H1 (cell line): ENCODE data around the gene C15orf62. TPM values are rescaled to one million over a fixed set of nuclear protein-coding genes. Genes with fewer than 3 reads are reported as not detected.

Experiments
- CTCF ChIA-PET: fragments of 300-600 bp; sonication (Branson Sonifier 250); formaldehyde crosslinking; loops from one replicate; lab custom pipeline; 2021; ENCODE audit not compliant: partially characterized antibody; lab: Charles Lee
- POLR2A ChIA-PET: fragments of 300-600 bp; sonication (Branson Sonifier 250); formaldehyde crosslinking; loops from one replicate; lab custom pipeline; 2021; ENCODE audit warnings: inconsistent platforms; ENCODE audit not compliant: partially characterized antibody; lab: Charles Lee
- DNase-seq, 2 experiments: peaks; one replicate each; pipeline versions ENCODE4 v3.0.0 to v3.0.0-alpha.2; 2010 to 2022; ENCODE audit warnings: low spot score in 2 of 2, low read depth in 1 of 2, mixed read lengths in 1 of 2
- FAIRE-seq: peaks from 2 replicates; lab custom pipeline; 2011; peaks lifted over from hg19 to GRCh38; lab: Jason Lieb, UNC
- H2AFZ ChIP-seq: 2 replicates; pipeline ENCODE4 v1.8.1; 2012; ENCODE audit warnings: low read length, inconsistent platforms
- H2AK5ac ChIP-seq: 2 replicates; pipeline ENCODE4 v1.6.1; 2013; ENCODE audit warnings: low read depth, low read length
- H2BK120ac ChIP-seq: replicated peaks from 2 replicates; pipeline ENCODE3; 2013; ENCODE audit warnings: low read depth, low read length, inconsistent platforms
- H2BK12ac ChIP-seq: 2 replicates; pipeline ENCODE4 v1.6.1; 2013; ENCODE audit warnings: low read depth, low read length
- H2BK15ac ChIP-seq: 2 replicates; pipeline ENCODE4 v1.6.1; 2013; ENCODE audit warnings: low read length
- H2BK20ac ChIP-seq: 2 replicates; pipeline ENCODE4 v1.6.1; 2013; ENCODE audit warnings: low read length
- H2BK5ac ChIP-seq: 2 replicates; pipeline ENCODE4 v1.6.1; 2013; ENCODE audit warnings: low read depth, low read length
- H3K14ac ChIP-seq: 2 replicates; pipeline ENCODE4 v1.6.1; 2013; ENCODE audit warnings: inconsistent platforms; ENCODE audit not compliant: insufficient read length
- H3K18ac ChIP-seq: 2 replicates; pipeline ENCODE4 v1.6.1; 2013; ENCODE audit warnings: low read length; ENCODE audit errors: extremely low read depth
- H3K23ac ChIP-seq: 2 replicates; pipeline ENCODE4 v1.6.1; 2013; ENCODE audit warnings: inconsistent platforms; ENCODE audit not compliant: insufficient read length
- H3K23me2 ChIP-seq: 2 replicates; pipeline ENCODE4 v1.6.1; 2013; ENCODE audit warnings: low read depth, low read length
- H3K27ac ChIP-seq: 2 replicates; pipeline ENCODE4 v1.6.1; 2011; ENCODE audit warnings: low read depth, low read length, inconsistent platforms
- H3K27me3 ChIP-seq, 4 experiments: replicated peaks in 1 of 4; 1 replicate in 1 of 4; 2 replicates in 3 of 4; pipeline versions ENCODE4 v1.6.1 to v1.8.1; 2011 to 2013; ENCODE audit warnings: low read length in 3 of 4, mild to moderate bottlenecking in 3 of 4, inconsistent platforms in 2 of 4, mixed read lengths in 2 of 4, moderate library complexity in 1 of 4; ENCODE audit not compliant: control insufficient read depth in 3 of 4, insufficient read depth in 3 of 4; ENCODE audit errors: extremely low read depth in 1 of 4
- H3K36me3 ChIP-seq, 4 experiments: 2 replicates each; pipeline versions ENCODE4 v1.6.1 to v1.8.1; 2011 to 2013; ENCODE audit warnings: mild to moderate bottlenecking in 4 of 4, low read length in 3 of 4, moderate library complexity in 2 of 4, control low read depth in 1 of 4, inconsistent platforms in 1 of 4; ENCODE audit not compliant: insufficient read depth in 4 of 4, control insufficient read depth in 2 of 4
- H3K4ac ChIP-seq: replicated peaks from 2 replicates; pipeline ENCODE3; 2013; ENCODE audit warnings: low read length, low read depth, mixed read lengths, inconsistent platforms; ENCODE audit not compliant: insufficient read length
- H3K4me1 ChIP-seq, 4 experiments: replicated peaks in 1 of 4; 1 replicate in 1 of 4; 2 replicates in 3 of 4; pipeline versions ENCODE4 v1.6.1 to v1.8.1; 2011 to 2013; ENCODE audit warnings: low read length in 3 of 4, inconsistent platforms in 2 of 4, mixed read lengths in 1 of 4; ENCODE audit not compliant: insufficient read depth in 4 of 4, control insufficient read depth in 3 of 4
- H3K4me2 ChIP-seq, 2 experiments: 2 replicates each; pipeline versions ENCODE4 v1.6.1 to v1.8.1; 2011 to 2013; ENCODE audit warnings: low read depth in 2 of 2, low read length in 2 of 2, control low read depth in 1 of 2, inconsistent platforms in 1 of 2, mild to moderate bottlenecking in 1 of 2; ENCODE audit not compliant: insufficient read depth in 1 of 2
- H3K4me3 ChIP-seq, 4 experiments: fragments of 200-600, 300-600 bp in 1 of 4; sonication (generic), shearing (Covaris generic), sonication (Bioruptor Twin) in 1 of 4; 2 replicates each; pipeline versions ENCODE4 v1.5.1 to v1.8.1; 2011 to 2016; ENCODE audit warnings: low read length in 4 of 4, low read depth in 3 of 4, control low read depth in 2 of 4, inconsistent platforms in 2 of 4, mild to moderate bottlenecking in 2 of 4, mixed read lengths in 1 of 4, moderate library complexity in 1 of 4; ENCODE audit not compliant: insufficient read depth in 2 of 4; ENCODE audit errors: extremely low read depth in 1 of 4
- H3K56ac ChIP-seq: replicated peaks from 2 replicates; pipeline ENCODE3; 2013; ENCODE audit warnings: low read depth, mild to moderate bottlenecking, mixed read lengths, low read length, inconsistent platforms; ENCODE audit not compliant: insufficient read length
- H3K79me1 ChIP-seq: 2 replicates; pipeline ENCODE4 v1.6.1; 2013; ENCODE audit warnings: low read depth, low read length, control low read depth
- H3K79me2 ChIP-seq, 2 experiments: 2 replicates each; pipeline versions ENCODE4 v1.6.1 to v1.8.1; 2012 to 2013; ENCODE audit warnings: low read length in 2 of 2, mild to moderate bottlenecking in 2 of 2, inconsistent platforms in 1 of 2; ENCODE audit not compliant: insufficient read depth in 2 of 2, control insufficient read depth in 1 of 2
- H3K9ac ChIP-seq, 4 experiments: replicated peaks in 1 of 4; 1 replicate in 1 of 4; 2 replicates in 3 of 4; pipeline versions ENCODE4 v1.6.1 to v1.8.1; 2011 to 2013; ENCODE audit warnings: low read depth in 3 of 4, low read length in 3 of 4, control low read depth in 2 of 4, mild to moderate bottlenecking in 2 of 4, moderate library complexity in 2 of 4, inconsistent platforms in 1 of 4; ENCODE audit errors: extremely low read depth in 1 of 4
- H3K9me3 ChIP-seq, 2 experiments: 2 replicates each; pipeline versions ENCODE4 v1.6.1 to v1.8.1; 2012 to 2013; ENCODE audit warnings: mild to moderate bottlenecking in 2 of 2, moderate library complexity in 2 of 2, control low read depth in 1 of 2, inconsistent platforms in 1 of 2, low read depth in 1 of 2, low read length in 1 of 2, mixed read lengths in 1 of 2; ENCODE audit not compliant: insufficient read depth in 2 of 2
- H4K20me1 ChIP-seq, 2 experiments: replicated peaks in 1 of 2; 2 replicates each; pipeline versions ENCODE3 to v1.8.1; 2011 to 2013; ENCODE audit warnings: inconsistent platforms in 2 of 2, low read length in 2 of 2, mild to moderate bottlenecking in 1 of 2; ENCODE audit not compliant: insufficient read depth in 2 of 2, control insufficient read depth in 1 of 2
- H4K5ac ChIP-seq: 2 replicates; pipeline ENCODE4 v1.6.1; 2013; ENCODE audit warnings: low read length, low read depth, mixed read lengths, inconsistent platforms; ENCODE audit not compliant: insufficient read length
- H4K8ac ChIP-seq: 2 replicates; pipeline ENCODE4 v1.8.0; 2013; ENCODE audit warnings: mild to moderate bottlenecking, moderate library complexity, low read length, inconsistent platforms; ENCODE audit not compliant: insufficient read depth; ENCODE audit errors: extremely low read depth
- H4K91ac ChIP-seq: replicated peaks from 2 replicates; pipeline ENCODE3; 2013; ENCODE audit warnings: low read length, mixed read lengths, inconsistent platforms; ENCODE audit not compliant: insufficient read length
- ASH2L ChIP-seq: fragments of 200-600, 300-600 bp; sonication (generic); IDR thresholded peaks from one replicate; pipeline ENCODE4 v1.7.1; 2017; ENCODE audit warnings: low read length
- BACH1 ChIP-seq: IDR thresholded peaks from 2 replicates; pipeline ENCODE4 v1.6.1; 2012; ENCODE audit warnings: low read length, improper control_type of control experiment
- BCL11A ChIP-seq, 2 experiments: IDR thresholded peaks; one replicate each; pipeline ENCODE4 v1.6.1; 2011; ENCODE audit warnings: low read depth in 2 of 2, low read length in 2 of 2, mild to moderate bottlenecking in 2 of 2
- GTF2F1 ChIP-seq: IDR thresholded peaks from 2 replicates; pipeline ENCODE4 v1.6.1; 2012; ENCODE audit warnings: low read depth, low read length, improper control_type of control experiment, borderline replicate concordance
- HDAC2 ChIP-seq, 2 experiments: fragments of 300-600 bp in 1 of 2; sonication (generic) in 1 of 2; IDR thresholded peaks; 2 replicates each; pipeline ENCODE4 v1.6.1; 2011 to 2012; ENCODE audit warnings: low read depth in 2 of 2, low read length in 2 of 2, mild to moderate bottlenecking in 2 of 2, moderate library complexity in 2 of 2, borderline replicate concordance in 1 of 2, inconsistent platforms in 1 of 2
- JUN ChIP-seq: IDR thresholded peaks from 2 replicates; pipeline ENCODE4 v1.6.1; 2011; ENCODE audit warnings: low read depth, mild to moderate bottlenecking, improper control_type of control experiment, low read length
- JUND ChIP-seq: IDR thresholded peaks from 2 replicates; pipeline ENCODE4 v1.6.1; 2011; ENCODE audit warnings: mild to moderate bottlenecking, improper control_type of control experiment, low read length
- SIN3A ChIP-seq, 2 experiments: IDR thresholded peaks in 1 of 2; conservative IDR thresholded peaks in 1 of 2; 2 replicates each; pipeline ENCODE4 v1.6.1; 2011 to 2012; ENCODE audit warnings: low read length in 2 of 2, improper control_type of control experiment in 1 of 2, low read depth in 1 of 2, mild to moderate bottlenecking in 1 of 2
- SIRT6 ChIP-seq: IDR thresholded peaks from one replicate; pipeline ENCODE4 v1.7.1; 2012; ENCODE audit warnings: low read length, inconsistent platforms
- TAF1 ChIP-seq: IDR thresholded peaks from 2 replicates; pipeline ENCODE4 v1.6.1; 2011; ENCODE audit warnings: mild to moderate bottlenecking, low read depth, low read length
- TAF7 ChIP-seq: optimal IDR thresholded peaks from 2 replicates; pipeline ENCODE3; 2011; ENCODE audit warnings: low read depth, mild to moderate bottlenecking, inconsistent platforms, low read length, moderate library complexity, borderline replicate concordance
- USF2 ChIP-seq: IDR thresholded peaks from 2 replicates; pipeline ENCODE4 v1.6.1; 2011; ENCODE audit warnings: low read length, improper control_type of control experiment
- WGBS, 2 experiments: shearing (Covaris generic) in 1 of 2; methylation state at CpG; one replicate each; pipeline versions ENCODE4 v1.1.6 to v1.1.7; 2013 to 2015; ENCODE audit warnings: low lambda C conversion rate in 2 of 2, mixed read lengths in 2 of 2, inconsistent platforms in 1 of 2, low coverage in 1 of 2, missing lambda C conversion rate in 1 of 2; ENCODE audit not compliant: insufficient replicate concordance in 2 of 2, insufficient coverage in 1 of 2, insufficient read length in 1 of 2; ENCODE audit errors: extremely low coverage in 1 of 2, missing lambda C conversion rate in 1 of 2; 5-methylcytosine and 5-hydroxymethylcytosine counted together
- polyA plus RNA-seq, 7 experiments: library from polyadenylated mRNA; depleted of rRNA in 3 of 7; stranded (reverse) in 5 of 7; unstranded in 2 of 7; fragments of >200 nt in 5 of 7; fragments of 200-250 nt in 2 of 7; gene quantifications; 1 replicate in 5 of 7; 2 replicates in 1 of 7; 4 replicates in 1 of 7; pipeline versions ENCODE4 v1.2.1 to v1.2.3, GENCODE V29; 2011 to 2013; ENCODE audit warnings: missing spikeins in 2 of 7, mixed read lengths in 2 of 7
- total RNA-seq: library from RNA; stranded (reverse); fragmentation: NEBNext Ultra II Directional; extraction: Animal tissue kit (Norgen Biotek cat#: 25700); gene quantifications from 2 replicates; pipeline ENCODE4 v1.2.1, GENCODE V29; 2021

The C15orf62 gene
- total and polyA plus RNA-seq, 2 of the 8 experiments (the other 6 are each of a cell fraction or from before 2014, with no cell fraction given), result 0.06 to 0.56 TPM

- H3K23ac ChIP-seq, result no peak overlapping the region
- no peak overlapping the region for H2BK15ac ChIP-seq
- H4K20me1 ChIP-seq, result peaks cover 0 to 1% of the 10 kb centered on the region in 2 experiments
- POLR2A ChIA-PET, result interaction anchor here (0.6 to 2.6 kb wide), 18 partner anchors 8 to 155 kb away, joined by 3 to 11 read pairs (median 4); partner anchors contain the start of genes RAD51 and VPS18
- H3K56ac ChIP-seq, result no peak overlapping the region
- CTCF ChIA-PET, result interaction anchor here (0.6 to 4.2 kb wide), 24 partner anchors 8 to 237 kb away, joined by 3 to 22 read pairs (median 6); partner anchors contain the start of genes DLL4, RAD51 and VPS18
- no peak overlapping the region for H2BK120ac ChIP-seq
- H2BK12ac ChIP-seq, result no peak overlapping the region
- H2BK5ac ChIP-seq, result 0 out of 2 replicates have a peak overlapping the region, but pooled peaks have one; percentile 46
- no peaks in the 10 kb centered on the region for H3K9me3 ChIP-seq
- peak; percentile 87 for FAIRE-seq
- no peaks in the 10 kb centered on the region for H3K79me1 ChIP-seq
- peaks cover 12 to 18% (median 17%) of the 10 kb centered on the region in 4 experiments for H3K4me1 ChIP-seq
- no peak overlapping the region for H3K9ac ChIP-seq
- H3K79me2 ChIP-seq, result no peaks in the 10 kb centered on the region
- H3K4ac ChIP-seq, result no peak overlapping the region
- H4K8ac ChIP-seq, result no peak overlapping the region
- no peak overlapping the region for H2BK20ac ChIP-seq
- peak overlapping the region in 1 of 4 experiments; percentile 19; a peak in 1 of 8 replicates for H3K4me3 ChIP-seq
- no peak overlapping the region for H2AK5ac ChIP-seq
- no peaks in the 10 kb centered on the region for H3K23me2 ChIP-seq
- H3K4me2 ChIP-seq, result peak overlapping the region; percentile 31 to 53; a peak in 3 of 4 replicates
- no peak overlapping the region for H3K18ac ChIP-seq
- no peak overlapping the region for H2AFZ ChIP-seq
- no peak for DNase-seq
- H3K36me3 ChIP-seq, result peaks cover 3 to 35% (median 23%) of the 10 kb centered on the region in 4 experiments; a peak in 6 of 8 replicates
- no peak overlapping the region for H4K5ac ChIP-seq
- 17% methylated on average over 2 of the region's 2 CpGs; no CpG with 5 or more reads in 1 of the 2 experiments for WGBS, 2 experiments
- H4K91ac ChIP-seq, result no peak overlapping the region
- no peaks in the 10 kb centered on the region for H3K27me3 ChIP-seq
- peak overlapping the region; percentile 30; the same call in 1 of the 2 replicates for H3K27ac ChIP-seq
- no peak overlapping the region for H3K14ac ChIP-seq
- TF ChIP-seq HDAC2 (IDR thresholded peaks at IDR 0.05; ENCODE audit: borderline replicate concordance in 1 of 2, low read depth in 2 of 2, low read length in 2 of 2) (0 out of 4 replicates have a peak, but pooled peaks of 1 of the 2 experiments have one; percentile 18), JUN (no peak), JUND (peak; percentile 65; the same call in 1 of the 2 replicates), SIRT6 (no peak), SIN3A (conservative IDR thresholded peaks at IDR 0.05 in 1 of 2, IDR thresholded peaks at IDR 0.05 in 1 of 2; ENCODE audit: low read depth in 1 of 2, low read length in 2 of 2) (peak in 1 of 2 experiments; percentile 85; a peak in 1 of 4 replicates), GTF2F1 (no peak), BCL11A (IDR thresholded peaks at IDR 0.05; ENCODE audit: low read depth in 2 of 2, low read length in 2 of 2) (no peak), TAF7 (no peak), ASH2L (peak; percentile 42), USF2 (no peak), BACH1 (no peak), TAF1 (no peak)
Observed at GRCh38 chr15:40739047-40739446, 30.7 kb upstream of the C15orf62 start.
